HEK293 (cell line): ENCODE data around the gene AKT1.

ENCODE experiments used
- CTCF ChIA-PET: fragments of 350-600 bp; formaldehyde crosslinking; extraction: SDS; loops from one replicate; lab custom pipeline; 2021; ENCODE audit warnings: antibody characterized with exemption; lab: Yijun Ruan, JAX
- POLR2A ChIA-PET: fragments of 300-600 bp; formaldehyde crosslinking; extraction: SDS; loops from one replicate; lab custom pipeline; 2020; ENCODE audit warnings: antibody characterized with exemption, inconsistent platforms; lab: Yijun Ruan, JAX
- H3K27ac ChIP-seq: fragments of 200-500 bp; sonication (Bioruptor generic); 2 replicates; pipeline ENCODE4 v1.5.1; 2014; ENCODE audit warnings: low read depth, low read length, control low read depth, inconsistent platforms; ENCODE audit errors: extremely low read depth
- H3K36me3 ChIP-seq, 2 experiments: fragments of 200-500 bp in 1 of 2; sonication (Bioruptor generic) in 1 of 2; 1 replicate in 1 of 2; 2 replicates in 1 of 2; pipeline ENCODE4 v1.5.1; 2014 to 2017; ENCODE audit warnings: inconsistent platforms in 2 of 2, low read length in 2 of 2; ENCODE audit not compliant: control insufficient read depth in 2 of 2, insufficient read depth in 1 of 2
- H3K4me1 ChIP-seq: fragments of 200-500 bp; sonication (Bioruptor generic); 2 replicates; pipeline ENCODE4 v1.5.1; 2014; ENCODE audit warnings: mild to moderate bottlenecking, low read length, inconsistent platforms; ENCODE audit not compliant: control insufficient read depth, insufficient read depth
- H3K4me3 ChIP-seq: 2 replicates; pipeline ENCODE4 v1.5.1; 2011; ENCODE audit warnings: low read depth, mild to moderate bottlenecking, control low read depth, low read length, moderate library complexity
- H3K9me3 ChIP-seq: fragments of 200-500 bp; sonication (Bioruptor generic); 2 replicates; pipeline ENCODE4 v1.5.1; 2014; ENCODE audit warnings: low read depth, low read length, inconsistent platforms; ENCODE audit not compliant: control insufficient read depth, insufficient read depth
- HIC1 ChIP-seq: fragments of 450-650 bp; formaldehyde crosslinking; IDR thresholded peaks from 2 replicates; pipeline ENCODE4 v1.5.1; 2016; ENCODE audit warnings: missing biosample characterization, missing genetic modification characterization
- HOXD13 ChIP-seq: sonication (generic); formaldehyde crosslinking; IDR thresholded peaks from 2 replicates; pipeline ENCODE4 v1.8.0; 2022; ENCODE audit warnings: missing genetic modification reagents, borderline replicate concordance
- OSR2 ChIP-seq: fragments of 450-650 bp; formaldehyde crosslinking; IDR thresholded peaks from 2 replicates; pipeline ENCODE4 v1.5.1; 2016; ENCODE audit warnings: missing biosample characterization, missing genetic modification characterization
- PATZ1 ChIP-seq: fragments of 450-650 bp; formaldehyde crosslinking; IDR thresholded peaks from 2 replicates; pipeline ENCODE4 v1.5.1; 2016; ENCODE audit warnings: missing biosample characterization, missing genetic modification characterization
- REPIN1 ChIP-seq: fragments of 450-650 bp; formaldehyde crosslinking; IDR thresholded peaks from 2 replicates; pipeline ENCODE4 v1.5.1; 2017; ENCODE audit warnings: missing biosample characterization, missing genetic modification characterization, low read depth
- ZFHX2 ChIP-seq: fragments of 450-650 bp; formaldehyde crosslinking; conservative IDR thresholded peaks from 2 replicates; pipeline ENCODE4 v1.5.1; 2016; ENCODE audit warnings: missing biosample characterization, missing genetic modification characterization
- ZNF133 ChIP-seq: fragments of 450-650 bp; formaldehyde crosslinking; IDR thresholded peaks from 2 replicates; pipeline ENCODE4 v1.5.1; 2016; ENCODE audit warnings: missing biosample characterization, missing genetic modification characterization
- ZNF140 ChIP-seq: fragments of 450-650 bp; formaldehyde crosslinking; IDR thresholded peaks from 2 replicates; pipeline ENCODE4 v1.5.1; 2016; ENCODE audit warnings: missing biosample characterization, missing genetic modification characterization
- ZNF16 ChIP-seq: fragments of 450-650 bp; formaldehyde crosslinking; IDR thresholded peaks from 2 replicates; pipeline ENCODE4 v1.5.1; 2016; ENCODE audit warnings: low read depth, missing biosample characterization, missing genetic modification characterization
- ZNF169 ChIP-seq: fragments of 450-650 bp; formaldehyde crosslinking; IDR thresholded peaks from 2 replicates; pipeline ENCODE4 v1.5.1; 2016; ENCODE audit warnings: missing biosample characterization, missing genetic modification characterization
- ZNF18 ChIP-seq: fragments of 450-650 bp; formaldehyde crosslinking; IDR thresholded peaks from 2 replicates; pipeline ENCODE4 v1.5.1; 2016; ENCODE audit warnings: missing biosample characterization, missing genetic modification characterization
- ZNF221 ChIP-seq: fragments of 450-650 bp; formaldehyde crosslinking; IDR thresholded peaks from 2 replicates; pipeline ENCODE4 v1.5.1; 2017; ENCODE audit warnings: missing biosample characterization, missing genetic modification characterization, borderline replicate concordance
- ZNF423 ChIP-seq: fragments of 450-650 bp; formaldehyde crosslinking; IDR thresholded peaks from 2 replicates; pipeline ENCODE4 v1.5.1; 2016; ENCODE audit warnings: missing biosample characterization, missing genetic modification characterization
- ZNF433 ChIP-seq: fragments of 450-650 bp; formaldehyde crosslinking; IDR thresholded peaks from 2 replicates; pipeline ENCODE4 v1.5.1; 2016; ENCODE audit warnings: missing biosample characterization, missing genetic modification characterization, low read depth
- ZNF473 ChIP-seq: fragments of 450-650 bp; formaldehyde crosslinking; IDR thresholded peaks from 2 replicates; pipeline ENCODE4 v1.5.1; 2017; ENCODE audit warnings: missing biosample characterization, missing genetic modification characterization
- ZNF549 ChIP-seq: fragments of 450-650 bp; IDR thresholded peaks from 2 replicates; pipeline ENCODE4 v1.5.1; 2018; ENCODE audit warnings: missing biosample characterization, missing genetic modification characterization, mild to moderate bottlenecking, inconsistent platforms, moderate library complexity
- ZNF571 ChIP-seq: fragments of 450-650 bp; formaldehyde crosslinking; IDR thresholded peaks from 2 replicates; pipeline ENCODE4 v1.5.0; 2017; ENCODE audit warnings: missing biosample characterization, missing genetic modification characterization
- ZNF600 ChIP-seq: fragments of 450-650 bp; formaldehyde crosslinking; IDR thresholded peaks from 2 replicates; pipeline ENCODE4 v1.5.1; 2016; ENCODE audit warnings: missing biosample characterization, missing genetic modification characterization
- ZNF658 ChIP-seq: fragments of 450-650 bp; formaldehyde crosslinking; IDR thresholded peaks from 2 replicates; pipeline ENCODE4; 2016; ENCODE audit warnings: missing biosample characterization, missing genetic modification characterization
- ZNF768 ChIP-seq: fragments of 450-650 bp; formaldehyde crosslinking; IDR thresholded peaks from 2 replicates; pipeline ENCODE4 v1.5.1; 2018; ENCODE audit warnings: missing biosample characterization, mild to moderate bottlenecking, missing genetic modification characterization
- ZNF776 ChIP-seq: fragments of 450-650 bp; formaldehyde crosslinking; IDR thresholded peaks from 2 replicates; pipeline ENCODE4 v1.5.0; 2017; ENCODE audit warnings: missing biosample characterization, missing genetic modification characterization, borderline replicate concordance
- TF ChIP-seq, protein P1 (sequence below): fragments of 450-650 bp; formaldehyde crosslinking; IDR thresholded peaks from 2 replicates; pipeline ENCODE4 v1.5.1; 2016; ENCODE audit warnings: missing biosample characterization, missing genetic modification characterization
- TF ChIP-seq, protein P2 (sequence below): fragments of 450-650 bp; formaldehyde crosslinking; IDR thresholded peaks from 2 replicates; pipeline ENCODE4 v1.5.1; 2016; ENCODE audit warnings: missing biosample characterization, missing genetic modification characterization, borderline replicate concordance
- TF ChIP-seq, protein P3 (sequence below): fragments of 450-650 bp; formaldehyde crosslinking; IDR thresholded peaks from 2 replicates; pipeline ENCODE4 v1.5.1; 2016; ENCODE audit warnings: missing biosample characterization, missing genetic modification characterization

The AKT1 gene

DNA sequence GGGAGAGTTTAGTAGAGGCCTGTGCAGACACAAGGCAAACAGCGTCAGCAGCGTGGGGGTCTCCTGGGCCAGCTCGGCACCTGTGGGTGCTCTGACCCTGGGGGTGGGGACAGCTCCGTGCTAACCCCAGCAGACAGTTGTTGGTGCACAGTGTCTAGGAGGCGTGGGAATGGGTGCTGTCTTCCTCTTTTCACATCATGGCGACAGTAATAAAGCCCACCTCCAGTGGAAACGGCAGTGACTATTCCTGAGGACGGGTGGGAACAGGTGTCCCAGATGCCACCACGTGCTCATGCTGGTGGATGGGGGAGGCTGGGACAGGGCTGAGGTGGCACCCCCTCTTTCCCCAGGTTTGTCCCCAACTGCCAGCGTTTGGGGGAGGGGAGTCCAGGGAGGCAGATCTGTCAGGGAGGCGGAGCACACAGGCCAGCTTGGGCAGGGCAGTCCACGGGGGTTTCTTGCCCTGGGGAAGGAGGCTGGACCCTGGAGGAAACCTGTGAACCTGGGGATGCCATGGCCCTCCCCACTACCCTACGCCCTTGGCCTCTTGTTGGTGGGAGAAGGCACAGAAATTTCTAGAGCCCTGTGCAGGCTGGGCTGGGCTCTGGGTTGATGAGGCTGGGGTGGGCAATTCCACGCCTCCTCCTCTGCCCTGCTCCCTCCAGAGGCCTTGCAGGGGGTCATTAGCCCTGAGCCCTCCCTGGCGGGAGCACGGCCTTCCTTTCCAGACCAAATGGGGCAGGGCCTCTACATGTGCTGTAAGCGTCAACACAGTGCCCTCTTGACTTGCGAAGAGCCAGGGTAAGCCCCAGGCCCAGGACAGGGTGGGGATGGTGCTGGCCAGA is 9.2 kb upstream of the AKT1 start:
- Histone ChIP-seq H3K9me3 (no peaks in the 10 kb centered on the region), H3K27ac (no peak overlapping the region), H3K4me3 (no peak overlapping the region), H3K4me1 (peaks cover 9% of the 10 kb centered on the region), H3K36me3 (no peaks in the 10 kb centered on the region)
- no peak for TF ChIP-seq ZNF140
- TF ChIP-seq ZNF433 = no peak
- TF ChIP-seq ZNF221 (tag by site-specific recombination) = no peak
- TF ChIP-seq, protein P1, sequence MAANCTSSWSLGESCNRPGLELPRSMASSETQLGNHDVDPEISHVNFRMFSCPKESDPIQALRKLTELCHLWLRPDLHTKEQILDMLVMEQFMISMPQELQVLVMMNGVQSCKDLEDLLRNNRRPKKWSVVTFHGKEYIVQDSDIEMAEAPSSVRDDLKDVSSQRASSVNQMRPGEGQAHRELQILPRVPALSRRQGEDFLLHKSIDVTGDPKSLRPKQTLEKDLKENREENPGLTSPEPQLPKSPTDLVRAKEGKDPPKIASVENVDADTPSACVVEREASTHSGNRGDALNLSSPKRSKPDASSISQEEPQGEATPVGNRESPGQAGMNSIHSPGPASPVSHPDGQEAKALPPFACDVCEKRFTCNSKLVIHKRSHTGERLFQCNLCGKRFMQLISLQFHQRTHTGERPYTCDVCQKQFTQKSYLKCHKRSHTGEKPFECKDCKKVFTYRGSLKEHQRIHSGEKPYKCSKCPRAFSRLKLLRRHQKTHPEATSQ (tag by site-specific recombination) = no peak
- no peak for TF ChIP-seq ZNF18
- no peak for TF ChIP-seq ZNF133 (tag by site-specific recombination)
- TF ChIP-seq ZNF776 (tag by site-specific recombination) = no peak
- TF ChIP-seq ZNF658 (tag by site-specific recombination) = no peak
- TF ChIP-seq, protein P2, sequence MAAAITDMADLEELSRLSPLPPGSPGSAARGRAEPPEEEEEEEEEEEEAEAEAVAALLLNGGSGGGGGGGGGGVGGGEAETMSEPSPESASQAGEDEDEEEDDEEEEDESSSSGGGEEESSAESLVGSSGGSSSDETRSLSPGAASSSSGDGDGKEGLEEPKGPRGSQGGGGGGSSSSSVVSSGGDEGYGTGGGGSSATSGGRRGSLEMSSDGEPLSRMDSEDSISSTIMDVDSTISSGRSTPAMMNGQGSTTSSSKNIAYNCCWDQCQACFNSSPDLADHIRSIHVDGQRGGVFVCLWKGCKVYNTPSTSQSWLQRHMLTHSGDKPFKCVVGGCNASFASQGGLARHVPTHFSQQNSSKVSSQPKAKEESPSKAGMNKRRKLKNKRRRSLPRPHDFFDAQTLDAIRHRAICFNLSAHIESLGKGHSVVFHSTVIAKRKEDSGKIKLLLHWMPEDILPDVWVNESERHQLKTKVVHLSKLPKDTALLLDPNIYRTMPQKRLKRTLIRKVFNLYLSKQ (tag by site-specific recombination) = no peak
- TF ChIP-seq, protein P3, sequence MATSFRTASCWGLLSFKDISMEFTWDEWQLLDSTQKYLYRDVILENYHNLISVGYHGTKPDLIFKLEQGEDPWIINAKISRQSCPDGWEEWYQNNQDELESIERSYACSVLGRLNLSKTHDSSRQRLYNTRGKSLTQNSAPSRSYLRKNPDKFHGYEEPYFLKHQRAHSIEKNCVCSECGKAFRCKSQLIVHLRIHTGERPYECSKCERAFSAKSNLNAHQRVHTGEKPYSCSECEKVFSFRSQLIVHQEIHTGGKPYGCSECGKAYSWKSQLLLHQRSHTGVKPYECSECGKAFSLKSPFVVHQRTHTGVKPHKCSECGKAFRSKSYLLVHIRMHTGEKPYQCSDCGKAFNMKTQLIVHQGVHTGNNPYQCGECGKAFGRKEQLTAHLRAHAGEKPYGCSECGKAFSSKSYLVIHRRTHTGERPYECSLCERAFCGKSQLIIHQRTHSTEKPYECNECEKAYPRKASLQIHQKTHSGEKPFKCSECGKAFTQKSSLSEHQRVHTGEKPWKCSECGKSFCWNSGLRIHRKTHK (tag by site-specific recombination) = no peak
- TF ChIP-seq ZNF549 = no peak
- no peak for TF ChIP-seq HOXD13 (CRISPR knock-in tag)
- TF ChIP-seq ZNF473 = no peak
- TF ChIP-seq REPIN1 (tag by site-specific recombination) = no peak
- TF ChIP-seq ZNF16 (tag by site-specific recombination) = no peak
- no peak for TF ChIP-seq OSR2 (tag by site-specific recombination)
- POLR2A ChIA-PET = interaction anchor here (0.9 kb wide), 1 partner anchor 35 kb away, joined by 3 read pairs; no protein-coding TSS in a partner anchor
- CTCF ChIA-PET = no interaction called here

- ChIA-PET POLR2A (interaction anchor here (0.9 kb wide), 1 partner anchor 35 kb away, joined by 3 read pairs; no protein-coding TSS in a partner anchor), CTCF (no interaction called here)
- Histone ChIP-seq H3K9me3 (no peaks in the 10 kb centered on the region), H3K36me3 (no peaks in the 10 kb centered on the region), H3K4me1 (peaks cover 9% of the 10 kb centered on the region), H3K27ac (no peak overlapping the region), H3K4me3 (no peak overlapping the region)
- TF ChIP-seq ZNF600 (tag by site-specific recombination) = peak; percentile 75
- no peak for TF ChIP-seq ZNF169 (tag by site-specific recombination)
- TF ChIP-seq PATZ1 (tag by site-specific recombination) = peak; percentile 48; the same call in 1 of the 2 replicates
- no peak for TF ChIP-seq ZNF571 (tag by site-specific recombination)
- TF ChIP-seq ZNF768 (tag by site-specific recombination) = no peak
- peak; percentile 69 for TF ChIP-seq HIC1 (tag by site-specific recombination)
- TF ChIP-seq ZFHX2 (tag by site-specific recombination) = 0 out of 2 replicates have a peak, but pooled peaks have one; percentile 14
- 0 out of 2 replicates have a peak, but pooled peaks have one; percentile 25 for TF ChIP-seq ZNF423 (tag by site-specific recombination)
Observed at GRCh38 chr14:104803912-104804410, 8.4 kb upstream of the AKT1 start.
